Fibroblast of lung (primary cell): ENCODE data around the gene CNTNAP5.

ENCODE experiments used
- CTCF ChIP-seq, 2 donors: IDR thresholded peaks in 1 of 2; conservative IDR thresholded peaks in 1 of 2; 1 replicate in 1 of 2; 2 replicates in 1 of 2; pipeline ENCODE4 v1.5.1; 2011 to 2012; ENCODE audit warnings: low read length in 2 of 2, control low read depth in 1 of 2, inconsistent platforms in 1 of 2, low read depth in 1 of 2, mild to moderate bottlenecking in 1 of 2
- EZH2 ChIP-seq: IDR thresholded peaks from 2 replicates; pipeline ENCODE4 v1.5.1; 2012; ENCODE audit warnings: low read length, control low read depth, mild to moderate bottlenecking; ENCODE audit errors: missing control alignments

- no peak for TF ChIP-seq CTCF (conservative IDR thresholded peaks at IDR 0.05 in 1 of 2, IDR thresholded peaks at IDR 0.05 in 1 of 2; ENCODE audit: low read depth in 1 of 2, low read length in 2 of 2)
- TF ChIP-seq EZH2 = no peak
Measured at GRCh38 chr2:123999681-124000080, 25.4 kb upstream of the CNTNAP5 start.
